IPS DF 19.7 (cell line): ENCODE data around the gene DHX9.
"Not testable (repeated sequence)": the region's sequence is repeated elsewhere in the genome, so short reads cannot be mapped to it uniquely, and the experiment has no call there.

Experiments
- DNase-seq: peaks from one replicate; pipeline ENCODE4 v3.0.0-alpha.2; 2013; ENCODE audit warnings: low read depth, low spot score

DHX9 gene

DNA sequence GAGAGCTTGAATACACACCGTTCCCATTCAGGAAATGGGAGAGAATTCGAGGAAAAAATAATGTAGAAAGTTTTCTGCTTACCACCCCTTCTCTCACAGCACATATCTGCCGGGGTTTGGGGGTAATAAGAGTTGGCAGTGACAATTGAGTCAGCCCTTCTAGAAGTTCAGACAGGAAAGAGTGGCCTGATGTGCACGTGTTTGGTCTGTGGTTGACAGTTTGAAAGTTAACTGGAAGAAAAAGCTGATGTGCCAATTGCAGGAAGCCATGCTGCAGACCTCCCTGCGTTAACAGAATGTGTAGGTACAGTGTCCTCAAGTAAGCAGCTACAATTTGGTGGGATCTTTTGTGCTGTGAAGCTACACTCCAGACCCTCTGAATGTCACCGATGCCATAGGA is 50.9 kb downstream of the DHX9 start:
- no peak for DNase-seq

- no peak for DNase-seq
These were observed 51.9 kb downstream of the DHX9 start for GRCh38 chr1:182890927-182891610.

DNA sequence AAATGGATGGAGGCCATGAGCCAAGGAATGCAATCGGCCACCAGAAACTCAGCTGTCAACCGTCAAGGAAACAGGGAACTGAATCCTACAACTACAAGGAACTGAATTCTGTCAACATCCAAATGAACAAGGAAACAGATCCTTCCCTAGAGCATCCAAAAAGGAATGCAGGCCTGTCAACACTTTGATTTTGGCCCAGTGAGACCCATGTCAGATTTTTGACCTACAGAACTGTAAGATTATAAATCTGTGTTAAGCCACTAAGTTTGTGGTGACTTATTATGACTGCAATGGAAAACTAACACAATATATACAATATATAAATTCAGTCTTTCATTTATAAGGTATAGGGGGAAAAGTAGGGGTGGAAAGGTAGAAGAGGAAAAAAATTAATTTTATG is 58.5 kb downstream of the DHX9 start:
- DNase-seq: no peak

- not testable (repeated sequence) for DNase-seq
These were observed 62.8 kb downstream of the DHX9 start for GRCh38 chr1:182901946-182902345.

GRCh38 chr1:182905321-182905720 is 66.2 kb downstream of the DHX9 start:
- no peak for DNase-seq

GRCh38 chr1:182909578-182909977 is 70.4 kb downstream of the DHX9 start:
- no peak for DNase-seq

GRCh38 chr1:182910143-182910542 is 71.0 kb downstream of the DHX9 start:
- peak; percentile 17 for DNase-seq

DNA sequence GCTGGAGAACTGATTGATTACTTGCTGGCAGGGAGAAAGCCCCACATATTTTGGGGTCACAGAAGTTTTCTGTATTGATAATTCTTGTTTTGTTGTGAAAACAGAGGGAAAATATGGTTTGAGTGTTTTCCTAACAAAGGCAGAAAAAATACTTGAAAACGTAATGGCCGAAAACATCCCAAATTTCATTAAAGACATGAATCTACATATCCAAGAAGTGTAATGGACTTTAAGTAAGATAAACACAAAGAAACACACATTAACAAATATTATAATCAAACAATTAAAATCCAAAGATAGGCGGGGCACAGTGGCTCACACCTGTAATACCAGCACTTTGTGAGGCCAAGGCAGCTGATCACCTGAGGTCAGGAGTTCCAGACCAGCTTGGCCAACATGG is 74.3 kb downstream of the DHX9 start:
- DNase-seq: no peak

DNA sequence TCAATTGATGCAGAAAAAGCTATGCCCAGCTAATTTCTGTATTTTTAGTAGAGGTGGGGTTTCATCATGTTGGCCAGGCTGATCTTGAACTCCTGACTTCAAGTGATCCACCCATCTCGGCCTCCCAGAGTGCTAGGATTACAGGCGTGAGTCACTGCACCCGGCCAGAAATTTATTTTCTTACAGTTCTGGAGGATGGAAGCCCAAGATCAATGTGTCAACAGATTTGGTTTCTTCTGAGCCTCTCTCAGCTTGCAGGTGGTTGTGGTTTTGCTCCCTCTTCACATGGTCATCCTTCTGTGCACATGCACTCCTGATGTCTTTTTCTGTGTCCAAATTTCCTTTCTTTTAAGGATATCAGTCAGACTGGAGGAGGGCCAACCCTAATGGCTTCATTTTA is 78.2 kb downstream of the DHX9 start:
- DNase-seq: no peak

DNA sequence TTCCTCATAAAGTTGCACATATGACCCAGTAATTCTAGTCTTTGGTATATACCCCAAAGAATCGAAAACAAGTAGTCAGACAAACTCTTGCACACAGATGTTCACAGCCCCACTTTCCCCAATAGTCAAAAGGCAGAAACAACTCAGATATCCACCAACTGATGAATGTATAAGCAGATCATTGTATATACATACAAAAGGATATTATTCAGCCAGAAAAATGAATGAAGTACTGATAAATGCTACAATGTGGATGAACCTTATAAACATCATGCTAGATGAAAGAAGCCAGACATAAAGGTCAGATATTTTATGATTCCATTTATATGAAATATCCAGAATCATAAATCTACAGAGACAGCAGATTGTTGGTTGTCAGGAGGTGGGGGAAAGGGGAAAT is 86.5 kb downstream of the DHX9 start:
- DNase-seq: no peak

- DNase-seq: no peak
These were observed 88.7 kb downstream of the DHX9 start for GRCh38 chr1:182927693-182928433.

DNA sequence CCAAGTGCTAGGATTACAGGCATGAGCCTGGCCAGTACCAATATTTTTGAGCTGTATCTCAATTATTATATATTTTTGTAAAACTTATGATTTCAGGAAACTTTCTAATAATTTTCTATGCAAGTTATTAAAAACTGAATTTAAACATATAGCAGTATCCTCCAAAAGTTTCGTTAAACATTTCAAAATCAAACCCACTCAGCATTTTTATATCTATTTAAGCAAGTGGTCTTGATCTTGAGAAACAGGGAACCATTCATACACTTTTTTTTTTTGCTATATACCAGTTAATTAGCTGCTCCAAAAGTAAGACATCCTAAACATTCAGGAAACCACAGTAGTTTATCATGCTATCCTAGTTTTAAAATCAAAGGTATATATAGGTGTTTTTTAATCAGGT is 91.8 kb downstream of the DHX9 start:
- DNase-seq: no peak

- DNase-seq: no peak
These were observed 96.6 kb downstream of the DHX9 start for GRCh38 chr1:182935716-182936115.
